GM18951 (cell line): ENCODE data around the gene XRN1.
"Not testable (repeated sequence)": the region's sequence is repeated elsewhere in the genome, so short reads cannot be mapped to it uniquely, and the experiment has no call there.

ENCODE experiments used
- POLR2A ChIP-seq: IDR thresholded peaks from 4 replicates; pipeline ENCODE4 v1.6.1; 2011; ENCODE audit warnings: mild to moderate bottlenecking; ENCODE audit not compliant: insufficient read length, insufficient read depth; ENCODE audit errors: extremely low read depth
- in situ Hi-C: fragments of 300-500 bp; cut with MboI; formaldehyde crosslinking; loops from one replicate; pipeline ENCODE4 v1.12.0; 2022; ENCODE audit warnings: low sequenced_read_pairs, mixed read lengths, inconsistent platforms; ENCODE audit not compliant: unreplicated experiment

XRN1 gene

DNA sequence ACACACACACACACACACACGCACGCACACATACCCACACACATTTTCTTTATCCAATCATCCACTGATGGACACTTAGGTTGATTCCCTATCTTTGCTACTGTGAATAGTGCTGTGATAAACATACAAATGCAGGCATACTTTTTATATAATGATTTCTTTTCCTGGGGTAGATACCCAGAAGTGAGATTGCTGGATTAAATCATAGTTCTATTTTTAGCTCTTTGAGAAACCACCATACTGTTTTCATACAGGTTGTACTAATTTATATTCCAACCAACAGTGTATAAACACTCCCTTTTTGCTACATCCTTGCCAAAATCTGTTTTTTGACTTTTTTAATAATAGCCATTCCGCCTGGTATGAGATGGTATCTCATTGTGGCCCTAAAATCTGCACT lies 127.9 kb downstream of the XRN1 start:
- no peak for TF ChIP-seq POLR2A
- in situ Hi-C loops, result no loop called here

GRCh38 chr3:142319094-142319493 lies 128.7 kb downstream of the XRN1 start:
- in situ Hi-C loops, result no loop called here
- TF ChIP-seq POLR2A, result no peak

- no peak for TF ChIP-seq POLR2A
- in situ Hi-C loops, result no loop called here
Measured at GRCh38 chr3:142318331-142318730, 129.5 kb downstream of the XRN1 start.

DNA sequence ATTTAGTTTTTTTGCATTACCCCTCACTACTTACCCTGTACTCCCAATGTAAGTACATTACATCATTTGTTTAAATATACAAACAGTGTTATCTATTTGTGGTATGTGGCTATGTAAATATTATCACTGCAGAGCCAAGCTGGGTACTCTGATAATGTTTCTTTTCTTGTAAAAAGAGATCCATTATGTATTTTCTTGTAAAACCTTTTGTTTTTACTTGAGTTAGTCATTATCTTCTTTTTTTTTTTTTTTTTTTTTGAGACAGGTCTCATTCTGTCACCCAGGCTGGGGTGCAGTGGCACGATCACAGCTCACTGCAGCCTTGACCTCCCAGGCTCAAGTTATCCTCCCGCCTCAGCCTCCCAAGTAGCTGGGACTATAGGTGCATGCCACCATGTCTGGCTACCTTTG lies 131.9 kb downstream of the XRN1 start:
- in situ Hi-C loops, result not testable (repeated sequence)

DNA sequence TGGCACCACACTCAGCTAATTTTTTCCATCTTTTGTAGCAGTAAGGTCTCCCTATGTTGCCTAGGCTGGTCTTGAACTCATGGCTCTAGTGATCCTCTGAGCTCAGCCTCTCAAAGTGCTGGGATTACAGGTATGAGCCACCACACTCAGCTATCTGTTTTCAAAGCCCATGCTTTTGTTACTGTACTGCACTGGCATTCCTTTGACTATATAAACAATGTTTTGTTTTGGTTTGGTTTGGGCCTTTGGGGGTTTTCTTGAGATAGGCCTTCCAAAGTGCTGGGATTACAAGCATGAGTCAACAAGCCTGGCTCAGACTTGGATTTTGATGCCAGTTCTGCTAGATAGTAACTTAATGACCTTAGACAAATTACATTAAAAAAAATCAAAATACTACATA lies 132.8 kb downstream of the XRN1 start:
- in situ Hi-C loops, result no loop called here
- no peak for TF ChIP-seq POLR2A

DNA sequence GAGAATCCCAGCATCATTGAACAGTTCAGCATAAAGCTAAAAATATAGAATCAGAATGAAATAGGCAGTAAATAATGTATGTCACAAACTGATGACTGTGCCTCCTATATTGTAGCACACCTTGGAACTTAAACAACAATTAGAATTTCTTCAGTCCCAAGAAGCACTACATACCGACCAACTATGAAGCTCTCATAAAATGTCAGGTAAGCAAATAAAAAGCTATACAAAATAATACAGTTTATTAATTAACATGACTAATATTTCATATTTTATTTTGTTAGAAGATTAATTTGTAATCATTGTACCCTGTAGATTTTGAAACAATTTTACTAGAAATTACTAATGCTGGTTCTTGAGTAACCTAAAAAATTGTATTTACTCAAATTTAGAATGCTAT lies 137.4 kb downstream of the XRN1 start:
- in situ Hi-C loops, result no loop called here
- no peak for TF ChIP-seq POLR2A

DNA sequence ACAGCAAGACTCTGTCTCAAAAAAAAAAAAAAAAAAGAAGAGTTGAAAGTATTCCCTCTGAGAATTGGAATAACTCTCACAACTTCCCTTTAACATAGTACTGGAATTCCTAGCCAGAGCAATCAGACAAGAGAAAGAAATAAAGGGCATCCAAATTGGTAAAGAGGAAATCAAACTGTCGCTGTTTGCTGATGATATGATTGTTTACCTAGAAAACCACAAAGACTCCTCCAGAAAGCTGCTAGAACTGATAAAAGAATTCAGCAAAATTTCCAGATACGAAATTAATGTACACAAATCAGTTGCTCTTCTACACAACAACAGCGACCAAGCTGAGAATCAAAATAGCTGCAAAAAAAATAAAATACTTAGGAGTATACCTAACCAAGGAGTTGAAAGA lies 145.0 kb downstream of the XRN1 start:
- in situ Hi-C loops, result not testable (repeated sequence)

DNA sequence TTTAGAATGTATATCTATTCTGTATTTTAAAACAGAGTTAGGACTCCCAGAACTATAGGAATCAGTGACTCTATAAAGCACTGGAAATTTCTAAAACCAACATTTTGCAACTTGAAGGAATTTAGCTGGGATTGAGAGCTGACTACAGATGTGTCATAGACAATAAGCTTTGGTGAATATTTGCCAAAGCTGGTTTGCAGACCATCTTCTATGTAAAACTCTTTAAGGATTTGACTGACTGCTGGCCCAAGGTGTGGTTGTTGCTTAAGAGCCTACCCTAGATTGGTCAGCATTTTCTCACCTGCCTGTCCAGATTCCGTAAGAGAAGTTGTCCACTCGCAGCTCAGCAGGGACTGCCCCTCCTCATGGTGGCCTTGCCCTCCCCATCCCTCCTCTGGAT lies 149.2 kb downstream of the XRN1 start:
- TF ChIP-seq POLR2A, result no peak
- in situ Hi-C loops, result no loop called here

DNA sequence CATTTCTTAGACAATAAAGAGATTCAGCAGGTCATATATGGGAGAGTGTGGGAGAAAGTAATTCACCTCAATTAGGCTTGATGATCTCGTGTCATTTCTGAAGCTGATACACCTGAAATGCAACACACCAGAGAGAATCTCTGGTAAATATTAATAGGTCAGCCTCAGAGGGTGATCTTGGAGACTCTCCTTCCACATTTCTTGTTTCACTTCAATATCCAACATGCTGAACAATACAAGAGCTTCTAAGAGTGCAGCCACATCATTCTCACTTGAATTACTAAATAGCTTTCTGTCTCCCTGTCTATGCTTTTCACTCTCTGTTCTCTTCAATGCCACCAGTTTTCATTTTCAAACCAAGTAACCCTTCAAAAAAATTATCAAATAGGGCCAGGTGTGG lies 151.3 kb downstream of the XRN1 start:
- in situ Hi-C loops, result no loop called here
- no peak for TF ChIP-seq POLR2A

DNA sequence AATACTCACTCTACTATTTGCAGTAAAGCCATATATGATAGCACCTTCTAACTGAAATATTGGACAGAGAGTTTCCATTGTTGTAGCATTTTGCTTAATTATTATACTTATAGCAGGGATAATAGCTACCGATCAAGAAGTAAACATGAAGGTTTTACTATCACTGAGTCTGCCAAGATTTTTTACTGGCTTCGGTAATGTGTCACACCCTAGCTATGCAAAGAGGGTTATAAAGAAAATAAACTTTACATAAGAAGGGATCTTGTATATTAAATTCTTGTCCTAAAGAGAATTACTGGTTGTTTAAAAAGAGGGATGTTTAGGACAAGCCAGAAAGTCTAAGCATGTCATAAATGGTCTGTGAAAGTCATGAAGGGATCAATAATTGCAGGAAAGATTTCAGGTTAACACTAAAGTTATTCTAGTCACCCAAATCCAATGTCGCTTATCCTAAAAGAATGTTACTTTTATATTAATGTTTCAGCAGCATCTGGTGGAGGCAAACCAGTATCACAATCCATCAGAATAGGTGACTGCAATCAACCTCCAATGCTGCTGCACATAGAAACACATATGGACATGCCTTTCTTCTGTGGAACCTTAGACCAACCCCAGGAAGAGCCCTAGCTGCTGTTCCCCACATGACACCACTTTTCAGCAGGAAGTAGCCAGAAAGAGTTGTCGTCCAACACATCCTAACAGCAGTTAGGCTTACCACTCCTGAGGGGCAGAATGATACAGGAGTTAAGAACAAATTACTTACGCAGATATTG lies 159.8 kb downstream of the XRN1 start:
- TF ChIP-seq POLR2A, result no peak
- in situ Hi-C loops, result no loop called here

DNA sequence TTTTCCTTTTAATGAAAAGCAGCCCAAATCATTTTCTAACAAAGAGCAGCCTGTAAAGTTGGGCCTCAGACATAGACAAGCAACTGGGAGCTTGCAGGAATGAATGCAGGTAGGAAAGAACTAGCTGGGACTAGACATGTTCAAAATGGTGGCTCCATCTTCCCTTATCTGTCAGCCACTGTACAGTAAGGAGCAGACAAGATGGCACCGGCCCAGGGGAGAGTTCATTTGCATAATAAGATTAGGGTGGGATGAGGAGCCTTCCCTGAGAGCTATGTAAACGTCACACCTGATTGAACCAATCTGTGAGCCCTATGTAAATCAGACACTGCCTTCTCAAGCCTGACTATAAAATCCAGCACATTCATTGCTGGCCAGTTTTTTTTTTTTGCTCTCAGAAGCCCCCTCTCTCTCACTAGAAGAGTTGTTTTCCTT lies 162.7 kb downstream of the XRN1 start:
- in situ Hi-C loops, result no loop called here
- no peak for TF ChIP-seq POLR2A

DNA sequence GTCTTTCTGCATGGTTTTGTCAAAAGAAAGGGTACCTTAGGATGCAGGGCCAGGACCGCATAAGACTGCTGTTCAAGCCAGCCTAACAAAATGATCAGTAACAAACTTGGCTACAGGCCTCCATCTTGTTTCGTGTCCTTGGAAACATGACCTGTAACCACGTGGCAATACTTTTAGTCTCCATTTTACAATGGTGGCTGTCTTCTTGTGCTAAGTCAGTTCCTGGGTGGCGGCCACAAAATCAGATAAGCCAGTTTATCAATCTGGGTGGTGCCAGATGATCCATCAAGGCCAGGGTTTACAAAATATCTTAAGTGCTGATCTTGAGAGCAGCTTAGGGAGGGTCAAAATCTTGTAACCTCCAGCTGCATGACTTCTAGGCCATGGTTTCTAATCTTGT lies 165.3 kb downstream of the XRN1 start:
- no peak for TF ChIP-seq POLR2A
- in situ Hi-C loops, result no loop called here

GRCh38 chr3:142281474-142281873 lies 166.4 kb downstream of the XRN1 start:
- TF ChIP-seq POLR2A, result no peak
- in situ Hi-C loops, result no loop called here

GRCh38 chr3:142279965-142280590 lies 167.8 kb downstream of the XRN1 start:
- in situ Hi-C loops, result loop anchor here (10.0 kb wide), 1 partner anchor 255 kb away; no protein-coding TSS in a partner anchor
- TF ChIP-seq POLR2A, result no peak
